Measurements from ENCODE around the gene SH2D7.
"Not testable (repeated sequence)": the region's sequence is repeated elsewhere in the genome, so short reads cannot be mapped to it uniquely, and the experiment has no call there.

SH2D7 gene

GRCh38 chr15:78147566-78147965, 55.2 kb downstream of the SH2D7 start:
- POLR2A ChIA-PET = no interaction called here
- no peak for DNase-seq (ENCODE audit: extremely low spot score)
- TF ChIP-seq CTCF (IDR thresholded peaks at IDR 0.05; ENCODE audit: control extremely low read depth, extremely low read depth, low read depth, missing control alignments) = no peak
- CTCF ChIA-PET = interaction anchor here (1.0 to 4.6 kb wide), 9 partner anchors 9 to 188 kb away, joined by 3 to 24 read pairs (median 3); partner anchors contain the start of gene CIB2

GRCh38 chr15:78148392-78149067, 56.2 kb downstream of the SH2D7 start:
- TF ChIP-seq CTCF (IDR thresholded peaks at IDR 0.05; ENCODE audit: control extremely low read depth, extremely low read depth, low read depth, missing control alignments) = no peak
- no peak for DNase-seq (ENCODE audit: extremely low spot score)
- ChIA-PET CTCF (interaction anchor here (0.8 to 4.6 kb wide), 11 partner anchors 8 to 189 kb away, joined by 3 to 24 read pairs (median 3); partner anchors contain the start of gene CIB2), POLR2A (interaction anchor here (0.7 kb wide), 1 partner anchor 49 kb away, joined by 5 read pairs; no protein-coding TSS in a partner anchor)

GRCh38 chr15:78149068-78149804, 56.9 kb downstream of the SH2D7 start, which contains the start of gene IDH3A:
TSS of gene IDH3A (plus strand) at chr15:78149362. CDS start at chr15:78149404, 42 bp downstream.
- DNase-seq (ENCODE audit: extremely low spot score) = peak; percentile 99
- TF ChIP-seq CTCF (IDR thresholded peaks at IDR 0.05; ENCODE audit: control extremely low read depth, extremely low read depth, low read depth, missing control alignments) = no peak
- POLR2A ChIA-PET = no interaction called here
- CTCF ChIA-PET = interaction anchor here (0.8 to 4.6 kb wide), 12 partner anchors 10 to 190 kb away, joined by 3 to 24 read pairs (median 4); partner anchors contain the start of gene CIB2

GRCh38 chr15:78149805-78150751, 57.7 kb downstream of the SH2D7 start:
- POLR2A ChIA-PET = interaction anchor here (0.5 kb wide), 1 partner anchor 12 kb away, joined by 5 read pairs; no protein-coding TSS in a partner anchor
- TF ChIP-seq CTCF (IDR thresholded peaks at IDR 0.05; ENCODE audit: control extremely low read depth, extremely low read depth, low read depth, missing control alignments) = no peak
- DNase-seq (ENCODE audit: extremely low spot score) = no peak
- CTCF ChIA-PET = interaction anchor here (0.9 to 4.6 kb wide), 9 partner anchors 11 to 90 kb away, joined by 3 to 24 read pairs (median 4); no protein-coding TSS in a partner anchor

GRCh38 chr15:78151075-78151474, 58.7 kb downstream of the SH2D7 start:
- CTCF ChIA-PET = interaction anchor here (1.1 to 4.6 kb wide), 6 partner anchors 14 to 44 kb away, joined by 3 to 24 read pairs (median 5); partner anchors contain the start of gene CIB2

More at GRCh38 chr15:78151075-78151474, 58.7 kb downstream of the SH2D7 start:
- DNase-seq (ENCODE audit: extremely low spot score); POLR2A ChIA-PET: not testable (repeated sequence)

Data from GM10248 (cell line).